ENCODE results near the gene MINDY2. TPM values are rescaled to one million over a fixed set of nuclear protein-coding genes. Genes with fewer than 3 reads are reported as not detected.
A peak's percentile ranks its signal among the peaks of the same experiment; 100 is the strongest.

Gene MINDY2
- total and polyA plus RNA-seq, 10 donors: 2.3 to 24.0 (median 17.7) TPM

- 4 to 8% (median 6%) methylated on average over 14 of the region's 14 CpGs for WGBS, 5 donors
- DNase-seq: no peak
- peaks cover 21 to 66% (median 56%) of the 10 kb centered on the region in 6 donors for H3K4me1 ChIP-seq
Observed at GRCh38 chr15:58748040-58748851, 22.9 kb upstream of the MINDY2 start.

DNA sequence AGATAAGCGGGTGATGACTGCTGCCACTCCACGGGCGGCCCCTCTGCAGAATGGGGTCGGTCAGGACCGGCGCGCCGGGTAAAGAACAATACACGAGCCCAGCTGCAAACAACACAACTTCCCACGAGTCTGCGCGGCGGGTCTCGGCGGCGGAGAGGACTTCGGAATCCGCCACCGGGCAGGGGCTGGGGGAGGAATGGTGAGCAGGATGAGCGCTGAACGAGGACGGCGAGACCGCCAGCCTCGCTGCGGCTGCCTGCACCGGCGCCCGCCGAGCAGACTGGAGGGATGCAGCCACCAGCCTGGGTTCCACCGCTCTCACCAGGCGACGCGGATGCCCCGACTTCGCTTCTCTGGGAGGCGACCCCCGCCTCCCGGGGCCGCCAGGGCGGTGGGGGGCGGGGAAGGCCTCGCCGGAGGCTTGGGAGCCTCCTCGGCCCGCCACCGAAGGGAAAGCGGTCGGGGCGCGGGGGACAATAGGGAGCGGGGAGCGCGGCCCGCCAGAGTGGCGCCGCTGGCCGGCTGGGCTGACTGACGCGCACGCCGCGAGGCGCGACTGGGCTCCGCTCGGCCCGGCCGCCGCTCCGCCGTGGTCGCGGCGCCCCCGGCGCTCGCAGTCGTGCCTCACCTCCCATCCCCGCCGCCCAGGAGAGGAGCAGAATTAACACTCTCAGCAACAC, 22.1 kb upstream of the MINDY2 start:
- Histone ChIP-seq H3K27me3 (replicated peaks in 1 of 7) (no peaks in the 10 kb centered on the region), H3K27ac (peak overlapping the region; percentile 81 to 98 (median 98)), H3K4me3 (peak overlapping the region; percentile 89 to 100 (median 94)), H3K9me3 (no peaks in the 10 kb centered on the region), H3K36me3 (no peaks in the 10 kb centered on the region), H3K4me1 (peaks cover 14 to 59% (median 50%) of the 10 kb centered on the region in 6 donors)
- 0 to 1% (median 0%) methylated on average over 19 to 81 of the region's 81 CpGs for WGBS, 5 donors
- TF ChIP-seq POLR2A (IDR thresholded peaks at IDR 0.05): peak in 1 of 3 donors; percentile 26
- TF ChIP-seq POLR2AphosphoS5 (IDR thresholded peaks at IDR 0.05): peak; percentile 53 to 81 (median 74)
- no peak for TF ChIP-seq CTCF (IDR thresholded peaks at IDR 0.05 in 8 of 11, conservative IDR thresholded peaks at IDR 0.05 in 3 of 11)
- intact Hi-C loops (cut with DNase I; ENCODE audit: low total_unique reads): no loop called here
- peak; percentile 91 for DNase-seq

More at GRCh38 chr15:58748040-58748851, 22.9 kb upstream of the MINDY2 start:
- Histone ChIP-seq H3K27me3 (replicated peaks in 1 of 7) (no peaks in the 10 kb centered on the region), H3K9me3 (no peaks in the 10 kb centered on the region), H3K27ac (peak overlapping the region; percentile 81 to 98 (median 98)), H3K36me3 (no peaks in the 10 kb centered on the region), H3K4me3 (peak overlapping the region; percentile 89 to 100 (median 94))
- intact Hi-C loops (cut with DNase I; ENCODE audit: low total_unique reads): no loop called here
- TF ChIP-seq CTCF (IDR thresholded peaks at IDR 0.05 in 8 of 11, conservative IDR thresholded peaks at IDR 0.05 in 3 of 11) (no peak), POLR2A (IDR thresholded peaks at IDR 0.05) (no peak)

DNA sequence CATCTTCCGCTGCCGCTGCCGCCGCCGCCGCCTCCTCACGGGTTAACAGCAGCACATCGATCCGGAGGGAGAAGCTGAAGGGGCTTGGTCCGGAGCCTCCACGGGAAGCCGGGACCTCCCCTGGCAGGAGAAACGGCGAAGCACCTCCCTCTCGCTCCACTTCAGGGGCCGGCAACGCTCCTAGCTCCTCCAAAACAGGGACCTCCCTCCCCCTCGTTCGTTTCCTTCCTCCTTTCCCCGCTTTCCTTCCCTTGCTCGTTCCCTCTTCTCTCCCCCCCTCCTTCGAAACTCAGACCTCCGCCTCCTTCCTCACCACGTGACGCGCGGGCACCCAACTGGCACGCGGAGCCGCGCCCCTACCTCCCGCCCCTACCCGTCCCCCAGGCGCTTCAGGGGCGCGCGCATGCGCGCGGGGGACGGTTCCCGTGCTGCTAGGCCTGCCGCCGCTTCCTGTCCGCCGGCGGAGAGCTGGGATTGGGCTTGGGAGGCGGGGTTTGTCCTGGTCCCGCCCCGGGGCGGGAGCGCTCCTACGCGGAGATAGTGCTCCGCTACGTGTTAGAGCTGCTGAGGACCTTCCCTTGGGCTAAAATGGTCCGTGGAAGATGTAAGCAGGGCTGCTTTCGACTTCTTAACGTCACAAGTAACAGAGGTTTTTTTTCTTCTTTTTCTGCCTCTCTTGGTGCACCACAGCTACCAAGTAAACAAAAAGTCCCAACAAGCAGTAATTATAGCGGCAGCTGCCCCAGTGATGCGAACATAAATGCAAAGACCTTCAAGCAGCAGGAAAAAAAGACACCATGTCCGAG, 21.4 kb upstream of the MINDY2 start, which contains the start of gene ADAM10:
ADAM10 (minus strand) TSS at position 176 of the 806 bp plus-strand sequence; CDS start at position 3, 173 bp downstream.
- TF ChIP-seq POLR2AphosphoS5 (IDR thresholded peaks at IDR 0.05): peak; percentile 86 to 94 (median 94)
- peak in 3 of 11 experiments; percentile 16 to 45 (median 28) for TF ChIP-seq CTCF (IDR thresholded peaks at IDR 0.05 in 8 of 11, conservative IDR thresholded peaks at IDR 0.05 in 3 of 11)
- peak in 2 of 3 donors; percentile 2 to 78 for TF ChIP-seq POLR2A (IDR thresholded peaks at IDR 0.05)
- Histone ChIP-seq H3K27me3 (replicated peaks in 1 of 7) (no peaks in the 10 kb centered on the region), H3K4me1 (peaks cover 14 to 52% (median 43%) of the 10 kb centered on the region in 6 donors), H3K9me3 (no peaks in the 10 kb centered on the region), H3K27ac (peak within 1 kb of the TSS; percentile 81 to 98 (median 98)), H3K36me3 (no peaks in the 10 kb centered on the region), H3K4me3 (peak within 1 kb of the TSS; percentile 89 to 100 (median 94))
- 0 to 1% (median 1%) methylated on average over 54 to 62 of the region's 62 CpGs for WGBS, 5 donors
- peak; percentile 100 for DNase-seq
- intact Hi-C loops (cut with DNase I; ENCODE audit: low total_unique reads): no loop called here
